H9 (cell line): ENCODE measurements around the gene HIGD1B. TPM values are rescaled to one million over a fixed set of nuclear protein-coding genes. Genes with fewer than 3 reads are reported as not detected.
"Not testable (repeated sequence)": the region's sequence is repeated elsewhere in the genome, so short reads cannot be mapped to it uniquely, and the experiment has no call there.

Experiments
- DNase-seq: peaks from one replicate; pipeline ENCODE4 v3.0.0-alpha.2; 2017
- H2AFZ ChIP-seq: one replicate; pipeline ENCODE4 v1.6.1; 2013; ENCODE audit warnings: mild to moderate bottlenecking, low read length, control low read depth, moderate library complexity
- H2AK5ac ChIP-seq: 2 replicates; pipeline ENCODE4 v1.6.1; 2013; ENCODE audit warnings: low read length, control low read depth, mixed read lengths; ENCODE audit not compliant: insufficient read length
- H2BK120ac ChIP-seq: one replicate; pipeline ENCODE4 v1.6.1; 2013; ENCODE audit warnings: low read depth, mild to moderate bottlenecking, low read length, control low read depth, inconsistent platforms; ENCODE audit not compliant: poor library complexity, severe bottlenecking
- H2BK12ac ChIP-seq: 2 replicates; pipeline ENCODE4 v1.6.1; 2013; ENCODE audit warnings: low read length, control low read depth, mixed read lengths, low read depth; ENCODE audit not compliant: insufficient read length
- H2BK15ac ChIP-seq: 2 replicates; pipeline ENCODE4 v1.6.1; 2013; ENCODE audit warnings: low read depth, low read length, control low read depth
- H2BK20ac ChIP-seq: one replicate; pipeline ENCODE4 v1.6.1; 2013; ENCODE audit warnings: low read depth, mild to moderate bottlenecking, low read length, control low read depth, inconsistent platforms; ENCODE audit not compliant: poor library complexity, severe bottlenecking
- H2BK5ac ChIP-seq: 2 replicates; pipeline ENCODE4 v1.6.1; 2013; ENCODE audit warnings: low read length, control low read depth, mixed read lengths; ENCODE audit not compliant: insufficient read length
- H3K14ac ChIP-seq: 2 replicates; pipeline ENCODE4 v1.6.1; 2013; ENCODE audit warnings: low read length, control low read depth; ENCODE audit not compliant: insufficient read depth
- H3K18ac ChIP-seq: 2 replicates; pipeline ENCODE4 v1.6.1; 2013; ENCODE audit warnings: low read depth, mild to moderate bottlenecking, mixed read lengths, low read length, control low read depth; ENCODE audit not compliant: insufficient read length
- H3K23ac ChIP-seq: 2 replicates; pipeline ENCODE4 v1.6.1; 2013; ENCODE audit warnings: low read length, control low read depth, mixed read lengths, low read depth; ENCODE audit not compliant: insufficient read length
- H3K23me2 ChIP-seq: 2 replicates; pipeline ENCODE4 v1.6.1; 2013; ENCODE audit warnings: low read depth, mild to moderate bottlenecking, mixed read lengths, low read length, control low read depth; ENCODE audit not compliant: insufficient read length, poor library complexity, severe bottlenecking
- H3K27ac ChIP-seq: 2 replicates; pipeline ENCODE4 v1.5.1; 2013; ENCODE audit warnings: low read length, control low read depth, mixed read lengths, low read depth; ENCODE audit not compliant: insufficient read length
- H3K27me3 ChIP-seq: 2 replicates; pipeline ENCODE4 v1.6.1; 2013; ENCODE audit warnings: low read length, control low read depth, inconsistent platforms; ENCODE audit not compliant: insufficient read depth
- H3K4ac ChIP-seq: 2 replicates; pipeline ENCODE4 v1.6.1; 2013; ENCODE audit warnings: low read depth, mild to moderate bottlenecking, control low read depth, inconsistent platforms, low read length, moderate library complexity
- H3K4me1 ChIP-seq: 2 replicates; pipeline ENCODE4 v1.6.1; 2013; ENCODE audit warnings: low read length, control low read depth, inconsistent platforms; ENCODE audit not compliant: insufficient read depth
- H3K4me2 ChIP-seq: 2 replicates; pipeline ENCODE4 v1.6.1; 2013; ENCODE audit warnings: low read length, control low read depth, mixed read lengths; ENCODE audit not compliant: insufficient read length, insufficient read depth
- H3K56ac ChIP-seq: 2 replicates; pipeline ENCODE4 v1.6.1; 2013; ENCODE audit warnings: low read depth, mild to moderate bottlenecking, mixed read lengths, low read length, control low read depth; ENCODE audit not compliant: insufficient read length
- H3K79me1 ChIP-seq: 2 replicates; pipeline ENCODE4 v1.6.1; 2013; ENCODE audit warnings: low read depth, mild to moderate bottlenecking, moderate library complexity, low read length, control low read depth, inconsistent platforms; ENCODE audit not compliant: insufficient read depth, poor library complexity, severe bottlenecking
- H3K79me2 ChIP-seq: 2 replicates; pipeline ENCODE4 v1.6.1; 2013; ENCODE audit warnings: low read length, control low read depth, inconsistent platforms; ENCODE audit not compliant: insufficient read depth
- H3K9ac ChIP-seq: 2 replicates; pipeline ENCODE4 v1.6.1; 2013; ENCODE audit warnings: low read length, control low read depth, mixed read lengths; ENCODE audit not compliant: insufficient read length; ENCODE audit errors: extremely low read depth
- H3K9me3 ChIP-seq: one replicate; pipeline ENCODE4 v1.6.1; 2013; ENCODE audit warnings: low read depth, low read length, inconsistent platforms; ENCODE audit not compliant: control insufficient read depth
- H3T11ph ChIP-seq: one replicate; pipeline ENCODE4 v1.6.1; 2013; ENCODE audit warnings: mild to moderate bottlenecking, low read length, control low read depth, inconsistent platforms
- H4K20me1 ChIP-seq: one replicate; pipeline ENCODE4 v1.6.1; 2013; ENCODE audit not compliant: control insufficient read depth, insufficient read length, insufficient read depth
- H4K5ac ChIP-seq: 2 replicates; pipeline ENCODE4 v1.6.1; 2013; ENCODE audit warnings: low read depth, mild to moderate bottlenecking, mixed read lengths, low read length, control low read depth; ENCODE audit not compliant: insufficient read length
- H4K8ac ChIP-seq: replicated peaks from 2 replicates; pipeline ENCODE4 v1.6.1; 2013; ENCODE audit warnings: low read length, control low read depth, mixed read lengths, low read depth; ENCODE audit not compliant: insufficient read length
- H4K91ac ChIP-seq: 2 replicates; pipeline ENCODE4 v1.6.1; 2013; ENCODE audit warnings: low read depth, mild to moderate bottlenecking, moderate library complexity, mixed read lengths, low read length, control low read depth; ENCODE audit not compliant: insufficient read length
- H3K27ac Mint-ChIP-seq, 3 experiments: 2 replicates in 2 of 3; 3 replicates in 1 of 3; pipeline ENCODE4 v1.8.0; 2020 to 2021; ENCODE audit warnings: mixed read lengths in 3 of 3, mild to moderate bottlenecking in 1 of 3, moderate library complexity in 1 of 3
- H3K27me3 Mint-ChIP-seq: 2 replicates; pipeline ENCODE4 v1.8.0; 2021; ENCODE audit warnings: low read depth, mild to moderate bottlenecking, moderate library complexity, mixed read lengths
- H3K36me3 Mint-ChIP-seq, 3 experiments: 2 replicates in 2 of 3; 3 replicates in 1 of 3; pipeline ENCODE4 v1.8.0; 2020 to 2021; ENCODE audit warnings: low read depth in 3 of 3, mixed read lengths in 3 of 3; ENCODE audit not compliant: insufficient read depth in 1 of 3
- H3K4me1 Mint-ChIP-seq, 2 experiments: 2 replicates each; pipeline ENCODE4 v1.8.0; 2020; ENCODE audit warnings: mixed read lengths in 2 of 2
- H3K4me3 Mint-ChIP-seq, 2 experiments: 2 replicates in 1 of 2; 3 replicates in 1 of 2; pipeline ENCODE4 v1.8.0; 2020 to 2021; ENCODE audit warnings: mild to moderate bottlenecking in 2 of 2, mixed read lengths in 2 of 2, moderate library complexity in 1 of 2
- H3K9me3 Mint-ChIP-seq, 2 experiments: 2 replicates in 1 of 2; 3 replicates in 1 of 2; pipeline ENCODE4 v1.8.0; 2020; ENCODE audit warnings: mild to moderate bottlenecking in 2 of 2, mixed read lengths in 2 of 2, moderate library complexity in 1 of 2
- WGBS: extraction: QIAGEN DNeasy Blood & Tissue Kit; methylation state at CpG from one replicate; pipeline ENCODE4 v1.1.7; 2013; ENCODE audit warnings: missing lambda C conversion rate, low lambda C conversion rate, mixed read lengths; ENCODE audit not compliant: insufficient read length; ENCODE audit errors: extremely low coverage; 5-methylcytosine and 5-hydroxymethylcytosine counted together
- total RNA-seq: library from RNA; stranded (reverse); gene quantifications from 2 replicates; pipeline ENCODE4 v1.2.1, GENCODE V29; 2021
- TF ChIP-seq, protein P1 (sequence below): fragments of 200-600 bp; sonication (generic); conservative IDR thresholded peaks from 3 replicates; pipeline ENCODE4 v1.8.0; 2021; ENCODE audit warnings: antibody characterized with exemption, mild to moderate bottlenecking

HIGD1B gene
- total RNA-seq, 1 experiment from 2014 or later, result not detected

DNA sequence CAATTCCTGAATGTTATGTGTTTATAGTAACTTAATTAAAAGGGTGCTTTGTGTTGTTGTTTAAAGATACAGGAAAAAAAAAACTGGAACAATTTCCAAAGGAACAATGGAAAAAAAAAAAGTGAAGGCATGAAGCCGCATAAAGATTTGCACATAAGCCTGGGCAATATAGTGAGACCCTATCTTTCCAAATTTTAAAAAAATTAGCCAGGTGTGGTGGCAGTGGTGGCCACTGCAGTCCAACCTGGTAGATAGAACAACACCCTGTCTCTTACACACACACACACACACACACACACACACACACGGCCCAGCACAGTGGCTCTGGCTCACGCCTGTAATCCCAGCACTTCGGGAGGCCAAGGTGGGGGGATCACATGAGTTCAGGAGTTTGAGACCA lies 39.5 kb upstream of the HIGD1B start:
- Mint-ChIP-seq H3K27ac (peak overlapping the region in 2 of 3 experiments; percentile 27 to 71; a peak in 1 of 7 replicates), H3K9me3 (no peaks in the 10 kb centered on the region), H3K4me1 (peaks cover 3 to 7% of the 10 kb centered on the region in 2 experiments; a peak in 3 of 4 replicates), H3K4me3 (no peak overlapping the region), H3K36me3 (peaks cover 30 to 60% (median 47%) of the 10 kb centered on the region in 3 experiments), H3K27me3 (no peaks in the 10 kb centered on the region)
- H3K56ac ChIP-seq, result no peak overlapping the region
- no peak overlapping the region for H3K4me2 ChIP-seq
- H3K79me1 ChIP-seq, result peaks cover 3% of the 10 kb centered on the region
- H2BK15ac ChIP-seq, result no peak overlapping the region
- H3K27me3 ChIP-seq, result no peaks in the 10 kb centered on the region
- no peak overlapping the region for H4K91ac ChIP-seq
- H3K9ac ChIP-seq, result no peak overlapping the region
- no peak overlapping the region for H3K27ac ChIP-seq
- H3K23me2 ChIP-seq, result no peaks in the 10 kb centered on the region
- H2AFZ ChIP-seq, result no peak overlapping the region
- no peak overlapping the region for H2BK5ac ChIP-seq
- H3K4ac ChIP-seq, result no peak overlapping the region
- no peak overlapping the region for H3K23ac ChIP-seq
- H3K4me1 ChIP-seq, result no peaks in the 10 kb centered on the region
- peaks cover 20% of the 10 kb centered on the region; the same call in 1 of the 2 replicates for H3K79me2 ChIP-seq
- TF ChIP-seq, protein P1, sequence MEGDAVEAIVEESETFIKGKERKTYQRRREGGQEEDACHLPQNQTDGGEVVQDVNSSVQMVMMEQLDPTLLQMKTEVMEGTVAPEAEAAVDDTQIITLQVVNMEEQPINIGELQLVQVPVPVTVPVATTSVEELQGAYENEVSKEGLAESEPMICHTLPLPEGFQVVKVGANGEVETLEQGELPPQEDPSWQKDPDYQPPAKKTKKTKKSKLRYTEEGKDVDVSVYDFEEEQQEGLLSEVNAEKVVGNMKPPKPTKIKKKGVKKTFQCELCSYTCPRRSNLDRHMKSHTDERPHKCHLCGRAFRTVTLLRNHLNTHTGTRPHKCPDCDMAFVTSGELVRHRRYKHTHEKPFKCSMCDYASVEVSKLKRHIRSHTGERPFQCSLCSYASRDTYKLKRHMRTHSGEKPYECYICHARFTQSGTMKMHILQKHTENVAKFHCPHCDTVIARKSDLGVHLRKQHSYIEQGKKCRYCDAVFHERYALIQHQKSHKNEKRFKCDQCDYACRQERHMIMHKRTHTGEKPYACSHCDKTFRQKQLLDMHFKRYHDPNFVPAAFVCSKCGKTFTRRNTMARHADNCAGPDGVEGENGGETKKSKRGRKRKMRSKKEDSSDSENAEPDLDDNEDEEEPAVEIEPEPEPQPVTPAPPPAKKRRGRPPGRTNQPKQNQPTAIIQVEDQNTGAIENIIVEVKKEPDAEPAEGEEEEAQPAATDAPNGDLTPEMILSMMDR, result no peak
- H2BK20ac ChIP-seq, result no peak overlapping the region
- H3K9me3 ChIP-seq, result no peaks in the 10 kb centered on the region
- H3T11ph ChIP-seq, result no peak overlapping the region
- H4K20me1 ChIP-seq, result no peaks in the 10 kb centered on the region
- no peak for DNase-seq
- no peak overlapping the region for H4K8ac ChIP-seq
- no peak overlapping the region for H2BK120ac ChIP-seq
- H2AK5ac ChIP-seq, result no peak overlapping the region
- H2BK12ac ChIP-seq, result no peak overlapping the region
- no peak overlapping the region for H3K18ac ChIP-seq
- no peak overlapping the region for H3K14ac ChIP-seq
- WGBS, result no CpG with 5 or more reads among the region's 4 CpGs
- no peak overlapping the region for H4K5ac ChIP-seq

DNA sequence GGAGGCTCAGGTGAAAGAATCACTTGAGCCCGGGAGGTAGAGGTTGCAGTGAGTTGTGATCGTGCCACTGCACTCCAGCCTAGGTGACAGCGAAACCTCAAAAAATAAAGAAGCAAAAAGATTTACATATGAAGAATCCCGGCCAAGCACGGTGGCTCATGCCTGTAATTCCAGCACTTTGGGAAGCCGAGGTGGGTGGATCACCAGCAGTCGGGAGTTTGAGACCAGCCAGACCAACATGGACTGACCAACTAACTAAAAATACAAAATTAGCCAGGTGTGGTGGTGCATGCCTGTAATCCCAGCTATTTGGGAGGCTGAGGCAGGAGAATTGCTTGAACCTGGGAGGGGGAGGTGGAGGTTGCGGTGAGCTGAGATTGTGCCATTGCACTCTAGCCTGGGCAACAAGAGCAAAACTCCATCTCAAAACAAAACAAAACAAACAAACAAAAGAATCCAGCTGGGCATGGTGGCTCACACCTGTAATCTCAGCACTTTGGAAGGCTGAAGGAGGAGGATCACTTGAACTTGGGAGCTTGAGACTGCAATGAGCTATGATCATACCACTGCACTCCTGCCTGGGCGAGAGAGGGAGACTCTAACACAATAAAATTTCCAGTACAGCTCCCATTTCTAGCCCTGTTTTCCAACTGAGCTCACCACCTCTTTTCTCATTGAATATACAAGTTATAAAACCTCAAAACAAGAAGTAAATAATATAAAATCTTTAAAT lies 38.9 kb upstream of the HIGD1B start:
- H3K27ac Mint-ChIP-seq, result peak overlapping the region in 2 of 3 experiments; percentile 84 to 89; a peak in 4 of 7 replicates
- not testable (repeated sequence) for H3K9ac ChIP-seq, H3K18ac ChIP-seq, H4K5ac ChIP-seq, H3K23me2 ChIP-seq, H3K9me3 ChIP-seq, H2BK20ac ChIP-seq, H2BK5ac ChIP-seq, H2BK120ac ChIP-seq, DNase-seq, H3K4me1 Mint-ChIP-seq, H2AFZ ChIP-seq, H3K27ac ChIP-seq, H4K91ac ChIP-seq, H3K23ac ChIP-seq, H3K27me3 ChIP-seq, H2BK12ac ChIP-seq, H3K4me1 ChIP-seq, H3K14ac ChIP-seq, H2AK5ac ChIP-seq, H3K4ac ChIP-seq, H3K79me1 ChIP-seq, H4K20me1 ChIP-seq, H3K4me2 ChIP-seq, H3K56ac ChIP-seq, H3K27me3 Mint-ChIP-seq, H2BK15ac ChIP-seq, H3T11ph ChIP-seq, H3K4me3 Mint-ChIP-seq, H3K9me3 Mint-ChIP-seq, H4K8ac ChIP-seq
- peaks cover 24% of the 10 kb centered on the region; the same call in 1 of the 2 replicates for H3K79me2 ChIP-seq
- WGBS, result no CpG with 5 or more reads among the region's 9 CpGs
- peaks cover 30 to 63% (median 41%) of the 10 kb centered on the region in 3 experiments for H3K36me3 Mint-ChIP-seq
